Hippocampal formation (tissue), 2 donors: Measurements from ENCODE around the gene POLRMT.
"Not testable (repeated sequence)": the region's sequence is repeated elsewhere in the genome, so short reads cannot be mapped to it uniquely, and the experiment has no call there.

Source experiments
- DNase-seq, 2 donors: peaks; one replicate each; lab custom pipeline; 2025; lab: John Stamatoyannopoulos, UW

The POLRMT gene

GRCh38 chr19:628168-628567, 5.2 kb downstream of the POLRMT start:
- no peak for DNase-seq

- DNase-seq: not testable (repeated sequence)
Observed at GRCh38 chr19:626566-626965, 6.8 kb downstream of the POLRMT start.

- no peak for DNase-seq
Observed at GRCh38 chr19:625257-625656, 8.1 kb downstream of the POLRMT start.

- DNase-seq: no peak
Observed at GRCh38 chr19:624433-625109, 8.8 kb downstream of the POLRMT start.

GRCh38 chr19:623974-624373, 9.4 kb downstream of the POLRMT start:
- DNase-seq: no peak

- no peak for DNase-seq
Observed at GRCh38 chr19:623175-623916, 10.0 kb downstream of the POLRMT start.

- DNase-seq: no peak
Observed at GRCh38 chr19:622666-623065, 10.7 kb downstream of the POLRMT start.

GRCh38 chr19:621819-622218, 11.5 kb downstream of the POLRMT start:
- no peak for DNase-seq

- DNase-seq: not testable (repeated sequence)
Observed at GRCh38 chr19:621191-621590, 12.1 kb downstream of the POLRMT start.

GRCh38 chr19:620166-620862, 13.0 kb downstream of the POLRMT start:
- DNase-seq: no peak

GRCh38 chr19:619286-620002, 13.9 kb downstream of the POLRMT start:
- no peak for DNase-seq

- no peak for DNase-seq
Observed at GRCh38 chr19:618674-619285, 14.6 kb downstream of the POLRMT start.

GRCh38 chr19:618247-618619, 15.1 kb downstream of the POLRMT start:
- DNase-seq: no peak

GRCh38 chr19:617551-618246, 15.6 kb downstream of the POLRMT start:
- DNase-seq: no peak

- DNase-seq: no peak
Observed at GRCh38 chr19:616747-617526, 16.4 kb downstream of the POLRMT start.

GRCh38 chr19:616062-616700, 17.2 kb downstream of the POLRMT start:
- DNase-seq: no peak

- DNase-seq: no peak
Observed at GRCh38 chr19:615619-616018, 17.7 kb downstream of the POLRMT start.

GRCh38 chr19:613732-614567, 19.4 kb downstream of the POLRMT start:
- no peak for DNase-seq

GRCh38 chr19:612941-613340, 20.4 kb downstream of the POLRMT start:
- DNase-seq: no peak
